HFF-Myc (cell line): ENCODE results near the gene NPM3.
A peak's percentile ranks its signal among the peaks of the same experiment; 100 is the strongest.

Source experiments
- DNase-seq: peaks from one replicate; pipeline ENCODE4 v3.0.0-alpha.2; 2011; ENCODE audit warnings: low read depth; ENCODE audit errors: extremely low read depth
- H3K4me3 ChIP-seq: replicated peaks from 2 replicates; pipeline ENCODE4 v1.5.1; 2011; ENCODE audit warnings: low read depth, mild to moderate bottlenecking, control low read depth, low read length
- CTCF ChIP-seq: IDR thresholded peaks from 2 replicates; pipeline ENCODE4 v1.5.1; 2012; ENCODE audit warnings: mild to moderate bottlenecking, low read depth, low read length, control low read depth; ENCODE audit errors: missing control alignments

Gene NPM3

GRCh38 chr10:101782811-101783735 is at the start of gene NPM3:
Gene NPM3, minus strand, starts transcription at chr10:101783446. Its CDS starts 56 bp downstream, at chr10:101783390.
- no peak for TF ChIP-seq CTCF
- peak within 1 kb of the TSS; percentile 91 for H3K4me3 ChIP-seq
- DNase-seq = peak; percentile 46

- H3K4me3 ChIP-seq = no peak overlapping the region
- DNase-seq = no peak
- TF ChIP-seq CTCF = no peak
Observed at GRCh38 chr10:101832325-101832771, 49.1 kb upstream of the NPM3 start.

GRCh38 chr10:101831169-101831811 is 48.0 kb upstream of the NPM3 start:
- no peak for TF ChIP-seq CTCF
- H3K4me3 ChIP-seq = peak overlapping the region; percentile 39
- no peak for DNase-seq

- TF ChIP-seq CTCF = no peak
- peak overlapping the region; percentile 39 for H3K4me3 ChIP-seq
- DNase-seq = peak; percentile 71
Observed at GRCh38 chr10:101830322-101831168, 47.3 kb upstream of the NPM3 start.

- peak overlapping the region; percentile 39 for H3K4me3 ChIP-seq
- DNase-seq = no peak
Observed at GRCh38 chr10:101829561-101830315, 46.5 kb upstream of the NPM3 start.

More at GRCh38 chr10:101829561-101830315, 46.5 kb upstream of the NPM3 start:
- TF ChIP-seq CTCF = no peak
